Activated T-cell treated with anti-CD3 and anti-CD28 coated beads, Interleukin-2, amount 50 U/mL, for 24 hours (primary cell): ENCODE data around the gene CCDC54.

Source experiments
- DNase-seq: peaks from one replicate; pipeline ENCODE4 v3.0.0-alpha.2; 2020
- H3K27ac Mint-ChIP-seq: 2 replicates; pipeline ENCODE4 v1.8.0; 2020; ENCODE audit warnings: mild to moderate bottlenecking, mixed read lengths
- H3K27me3 Mint-ChIP-seq: 2 replicates; pipeline ENCODE4 v1.8.0; 2020; ENCODE audit warnings: mixed read lengths
- H3K36me3 Mint-ChIP-seq: 2 replicates; pipeline ENCODE4 v1.8.0; 2020; ENCODE audit warnings: low read depth, mixed read lengths
- H3K4me1 Mint-ChIP-seq: 2 replicates; pipeline ENCODE4 v1.8.0; 2020; ENCODE audit warnings: low read depth, mixed read lengths
- H3K4me3 Mint-ChIP-seq: 2 replicates; pipeline ENCODE4 v1.8.0; 2020; ENCODE audit warnings: mild to moderate bottlenecking, moderate library complexity, mixed read lengths
- H3K9me3 Mint-ChIP-seq: 2 replicates; pipeline ENCODE4 v1.8.0; 2020; ENCODE audit warnings: mixed read lengths

CCDC54 gene

DNA sequence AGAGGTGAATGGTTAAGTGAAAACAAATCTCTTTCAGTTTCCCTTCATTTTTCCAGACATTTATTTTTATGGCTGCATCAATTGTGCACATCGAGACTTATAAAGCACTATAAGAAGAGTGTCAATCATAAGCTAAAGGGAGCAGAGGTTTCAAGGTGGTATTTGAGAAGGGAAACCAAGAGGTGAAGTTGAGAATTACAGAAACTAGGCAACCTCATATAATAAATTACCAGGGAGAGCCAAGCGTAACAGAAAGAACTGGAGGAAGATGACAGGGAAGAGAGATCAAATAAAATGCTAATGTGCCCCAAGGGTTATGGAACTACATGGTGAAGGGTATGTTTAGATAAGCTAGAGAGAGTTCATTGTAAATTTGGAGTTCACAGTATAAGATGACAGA is 6.3 kb upstream of the CCDC54 start:
- Mint-ChIP-seq H3K4me3 (no peak overlapping the region), H3K27ac (no peak overlapping the region)

DNA sequence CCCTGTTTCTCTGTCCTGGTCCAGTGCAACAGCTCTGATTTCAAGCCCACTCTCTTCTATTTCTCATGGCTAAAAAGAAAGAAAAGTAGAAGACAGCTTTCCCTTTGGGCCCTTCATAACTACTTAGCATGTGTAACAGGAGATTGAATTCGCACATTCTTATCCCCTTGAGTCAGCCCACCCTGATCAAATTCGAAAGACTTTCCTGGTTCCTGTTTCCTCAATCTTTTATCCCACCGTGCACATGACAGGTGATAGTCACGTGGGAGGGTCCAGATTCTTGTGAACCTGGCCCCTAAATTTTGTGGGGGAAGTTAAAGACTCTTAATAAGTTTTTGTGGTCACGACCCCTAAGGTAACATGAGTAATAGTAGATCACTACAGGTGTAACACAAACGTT is 4.7 kb upstream of the CCDC54 start:
- no peak for DNase-seq
- H3K4me3 Mint-ChIP-seq = no peak overlapping the region
- H3K4me1 Mint-ChIP-seq = no peaks in the 10 kb centered on the region
- no peak overlapping the region for H3K27ac Mint-ChIP-seq
- H3K27me3 Mint-ChIP-seq = peaks cover 12% of the 10 kb centered on the region
- H3K9me3 Mint-ChIP-seq = no peaks in the 10 kb centered on the region
- no peaks in the 10 kb centered on the region for H3K36me3 Mint-ChIP-seq

More for the DNA sequence above, 6.3 kb upstream of the CCDC54 start:
- DNase-seq = no peak
- H3K9me3 Mint-ChIP-seq = no peaks in the 10 kb centered on the region
- H3K4me1 Mint-ChIP-seq = peaks cover 7% of the 10 kb centered on the region
- H3K36me3 Mint-ChIP-seq = no peaks in the 10 kb centered on the region
- H3K27me3 Mint-ChIP-seq = peaks cover 12% of the 10 kb centered on the region

DNA sequence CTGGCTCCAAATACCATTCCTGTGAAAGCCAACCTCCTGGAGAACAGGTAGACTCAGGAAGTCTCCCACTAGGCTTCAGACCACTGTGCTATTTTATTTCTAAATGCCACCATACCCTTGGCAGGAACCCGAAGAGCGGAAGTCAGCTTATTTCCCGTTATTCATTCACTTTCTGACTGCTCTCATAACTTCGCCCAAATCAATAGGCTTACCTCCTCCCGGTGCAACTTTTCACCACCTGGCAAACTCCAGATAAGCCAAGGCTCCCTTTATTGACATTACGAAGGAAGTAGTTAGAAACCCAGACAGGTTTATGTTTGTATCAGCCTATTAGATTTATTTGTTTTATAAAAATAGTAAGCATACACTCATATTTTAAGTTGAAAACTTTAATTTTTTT is 3.3 kb upstream of the CCDC54 start:
- H3K36me3 Mint-ChIP-seq = no peaks in the 10 kb centered on the region
- H3K27ac Mint-ChIP-seq = no peak overlapping the region
- DNase-seq = no peak
- no peaks in the 10 kb centered on the region for H3K4me1 Mint-ChIP-seq
- H3K27me3 Mint-ChIP-seq = peaks cover 3% of the 10 kb centered on the region
- H3K4me3 Mint-ChIP-seq = no peak overlapping the region
- no peaks in the 10 kb centered on the region for H3K9me3 Mint-ChIP-seq

DNA sequence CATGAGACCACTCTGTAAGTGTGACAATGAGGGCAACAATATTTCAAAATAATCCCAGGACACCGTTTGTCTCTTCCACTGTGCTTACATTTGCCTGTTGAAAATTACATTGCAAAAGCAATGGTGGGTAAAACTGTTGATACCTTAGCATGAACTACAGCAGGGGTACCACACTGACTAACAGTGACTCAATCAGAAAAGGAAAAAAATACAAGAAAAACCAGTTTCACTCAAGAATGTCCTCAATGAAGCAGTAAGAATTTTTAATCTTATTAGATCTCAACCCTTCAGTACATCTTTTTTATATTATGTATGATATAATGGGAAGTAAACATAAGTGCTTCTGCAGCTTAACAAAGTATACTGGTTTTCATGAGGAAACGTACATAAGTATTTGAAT is 1.6 kb upstream of the CCDC54 start:
- Mint-ChIP-seq H3K4me1 (no peaks in the 10 kb centered on the region), H3K36me3 (no peaks in the 10 kb centered on the region), H3K27me3 (peaks cover 2% of the 10 kb centered on the region), H3K27ac (no peak overlapping the region), H3K4me3 (no peak overlapping the region), H3K9me3 (no peaks in the 10 kb centered on the region)
- no peak for DNase-seq

DNA sequence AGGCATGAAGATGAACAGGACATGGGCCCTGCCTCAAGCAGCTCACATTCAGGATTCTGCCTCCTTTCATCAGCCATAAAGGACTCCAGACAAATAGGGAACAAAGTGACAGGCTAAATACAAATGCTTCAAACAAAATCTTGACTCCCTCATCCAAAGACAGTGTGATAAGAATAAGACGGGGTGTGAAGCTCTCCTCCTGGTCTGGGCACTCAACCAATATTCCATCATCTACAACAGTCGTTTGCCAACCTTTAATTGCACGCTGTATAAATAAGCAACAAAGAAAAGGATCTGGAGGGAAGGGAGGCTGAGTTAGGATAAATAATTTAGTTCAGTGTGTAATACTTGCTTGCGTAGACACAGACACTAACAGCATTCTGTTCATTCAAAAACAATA is 5.4 kb downstream of the CCDC54 start:
- H3K36me3 Mint-ChIP-seq = no peaks in the 10 kb centered on the region
- H3K27ac Mint-ChIP-seq = no peak overlapping the region
- DNase-seq = no peak
- no peaks in the 10 kb centered on the region for H3K9me3 Mint-ChIP-seq
- peaks cover 6% of the 10 kb centered on the region for H3K27me3 Mint-ChIP-seq
- no peak overlapping the region for H3K4me3 Mint-ChIP-seq
- H3K4me1 Mint-ChIP-seq = no peaks in the 10 kb centered on the region

DNA sequence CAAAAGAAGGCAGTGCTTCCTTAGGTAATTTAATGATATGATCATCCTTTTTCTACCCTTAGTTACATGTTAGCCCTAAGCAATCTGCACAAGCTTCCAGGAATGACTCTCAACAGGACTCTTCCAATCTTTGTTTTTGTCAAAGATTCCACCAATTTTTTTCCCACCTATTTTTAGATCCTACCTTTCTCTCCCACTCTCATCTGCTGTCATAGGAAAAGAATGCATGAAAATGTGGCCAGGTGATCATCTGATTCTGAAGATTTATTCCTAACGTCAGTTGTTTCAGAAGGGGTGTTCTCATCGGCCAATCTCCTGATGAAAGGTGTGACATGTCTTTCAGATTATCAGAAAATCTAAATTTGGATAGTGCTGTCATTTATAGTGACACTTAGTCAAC is 7.2 kb downstream of the CCDC54 start:
- no peak for DNase-seq
- Mint-ChIP-seq H3K27ac (no peak overlapping the region), H3K36me3 (no peaks in the 10 kb centered on the region), H3K9me3 (no peaks in the 10 kb centered on the region), H3K4me3 (no peak overlapping the region), H3K4me1 (no peaks in the 10 kb centered on the region), H3K27me3 (peaks cover 6% of the 10 kb centered on the region)

DNA sequence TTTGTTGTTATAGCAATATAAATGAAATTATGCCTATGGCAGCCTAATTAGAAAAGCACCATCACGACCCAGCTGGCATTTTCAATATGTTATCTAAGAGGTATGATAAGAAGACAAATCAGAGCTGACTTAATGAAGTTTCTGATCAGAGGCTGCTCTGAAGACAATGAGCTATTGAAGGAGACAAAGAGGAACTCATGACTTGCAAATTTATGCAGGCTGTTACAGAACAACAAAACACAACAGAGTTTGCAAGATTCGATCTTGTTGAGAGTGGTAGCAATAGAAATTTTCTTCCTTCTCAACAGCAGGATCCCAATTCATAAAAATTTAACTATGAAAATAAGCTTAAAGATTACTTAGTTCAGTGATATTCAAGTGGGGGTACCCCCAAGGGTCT is 7.7 kb downstream of the CCDC54 start:
- Mint-ChIP-seq H3K4me1 (no peaks in the 10 kb centered on the region), H3K9me3 (no peaks in the 10 kb centered on the region), H3K36me3 (no peaks in the 10 kb centered on the region), H3K4me3 (no peak overlapping the region), H3K27ac (no peak overlapping the region), H3K27me3 (peaks cover 6% of the 10 kb centered on the region)
- no peak for DNase-seq

DNA sequence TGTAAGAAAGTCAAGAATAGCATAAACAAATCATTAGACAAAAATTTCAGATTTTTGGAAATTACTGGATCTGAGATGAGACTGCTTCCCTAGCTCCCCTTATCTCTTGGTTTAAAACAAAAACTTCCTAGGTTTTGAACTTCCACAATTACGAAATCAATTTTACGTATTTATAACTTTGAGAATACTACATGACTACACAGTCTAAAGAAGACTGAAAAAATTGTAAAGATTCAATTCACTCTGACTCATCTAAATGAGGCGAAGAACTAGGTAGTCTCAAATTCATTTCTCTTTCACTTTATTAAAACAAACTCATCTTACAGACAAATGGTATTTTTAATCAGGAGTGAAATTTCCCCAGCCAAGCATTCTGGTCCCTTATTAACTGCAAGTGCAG is 10.3 kb downstream of the CCDC54 start:
- peaks cover 6% of the 10 kb centered on the region for H3K27me3 Mint-ChIP-seq
- no peaks in the 10 kb centered on the region for H3K36me3 Mint-ChIP-seq
- no peaks in the 10 kb centered on the region for H3K4me1 Mint-ChIP-seq
- no peaks in the 10 kb centered on the region for H3K9me3 Mint-ChIP-seq
- no peak for DNase-seq
- H3K27ac Mint-ChIP-seq = no peak overlapping the region
- H3K4me3 Mint-ChIP-seq = no peak overlapping the region

DNA sequence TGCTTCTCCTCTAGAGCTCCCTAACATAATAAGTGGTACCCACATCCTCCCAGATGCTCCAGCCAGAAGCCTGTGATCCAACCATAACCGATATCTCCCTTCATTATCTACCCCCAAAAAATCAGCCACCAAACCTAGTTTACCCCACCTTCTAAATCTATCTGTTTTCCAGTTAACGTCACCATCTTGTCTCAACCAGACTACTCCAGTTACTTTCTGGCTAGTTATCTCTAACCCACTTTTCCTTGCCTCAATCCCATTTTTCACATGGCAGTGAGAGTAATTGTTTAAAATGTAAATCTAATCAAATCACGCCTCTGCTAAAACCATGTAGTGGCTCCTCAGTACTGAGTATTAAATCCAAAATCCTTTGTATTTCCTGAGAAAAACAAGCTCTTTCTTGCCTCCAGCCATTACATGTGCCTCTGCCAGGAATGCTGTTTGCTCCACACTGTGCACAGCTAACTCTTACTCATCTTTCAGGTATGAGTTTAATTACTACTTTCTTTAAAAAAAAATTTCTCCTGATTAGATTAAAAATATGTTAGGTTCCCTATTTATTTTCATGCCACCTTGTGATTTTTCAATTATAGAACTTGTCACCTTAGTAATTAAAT is 15.4 kb downstream of the CCDC54 start:
- no peak overlapping the region for H3K4me3 Mint-ChIP-seq
- no peaks in the 10 kb centered on the region for H3K4me1 Mint-ChIP-seq
- DNase-seq = no peak
- no peaks in the 10 kb centered on the region for H3K9me3 Mint-ChIP-seq
- no peak overlapping the region for H3K27ac Mint-ChIP-seq
- no peaks in the 10 kb centered on the region for H3K27me3 Mint-ChIP-seq
- H3K36me3 Mint-ChIP-seq = no peaks in the 10 kb centered on the region

DNA sequence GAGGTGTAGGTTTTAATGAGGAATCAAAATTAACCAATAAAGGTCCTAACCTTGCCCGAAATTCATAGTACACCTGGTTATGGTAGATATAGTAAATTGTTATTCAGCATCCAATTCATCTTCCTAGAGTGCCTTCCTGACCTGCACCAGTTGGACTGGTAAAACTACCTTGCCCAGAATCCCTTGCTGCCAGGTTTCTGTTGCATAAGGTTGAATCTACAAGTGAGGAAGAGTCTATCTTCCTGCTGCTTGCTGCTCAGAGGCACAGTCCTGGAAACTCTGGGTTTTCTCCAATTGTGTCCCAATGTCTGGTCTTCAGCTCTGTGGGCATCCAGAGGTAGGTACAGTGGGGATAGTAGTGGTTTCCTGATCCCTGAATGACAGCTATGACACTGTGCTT is 17.3 kb downstream of the CCDC54 start:
- Mint-ChIP-seq H3K27ac (no peak overlapping the region), H3K27me3 (no peaks in the 10 kb centered on the region), H3K4me3 (no peak overlapping the region), H3K36me3 (no peaks in the 10 kb centered on the region), H3K4me1 (no peaks in the 10 kb centered on the region), H3K9me3 (no peaks in the 10 kb centered on the region)
- DNase-seq = no peak

DNA sequence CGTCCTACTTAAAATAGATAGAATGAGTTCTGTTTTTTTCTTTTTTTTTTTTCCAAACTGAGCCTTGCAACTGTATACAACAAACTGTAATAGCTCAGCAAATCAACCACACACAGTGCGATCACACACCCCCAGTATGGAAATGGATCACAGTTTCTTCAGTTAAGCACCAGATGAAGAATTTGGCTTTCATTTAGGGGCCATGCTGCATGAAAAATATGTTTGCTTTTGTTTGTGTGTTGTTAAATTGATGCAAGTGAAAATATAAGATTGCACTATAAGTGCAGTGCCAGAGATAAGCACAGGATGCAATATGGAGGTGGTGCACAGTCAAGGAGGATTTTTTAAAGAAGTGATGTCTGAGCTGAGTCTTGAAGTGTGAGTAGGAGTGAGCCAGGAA is 17.8 kb downstream of the CCDC54 start:
- Mint-ChIP-seq H3K9me3 (no peaks in the 10 kb centered on the region), H3K4me1 (no peaks in the 10 kb centered on the region), H3K4me3 (no peak overlapping the region), H3K36me3 (no peaks in the 10 kb centered on the region), H3K27me3 (no peaks in the 10 kb centered on the region), H3K27ac (no peak overlapping the region)
- DNase-seq = no peak

DNA sequence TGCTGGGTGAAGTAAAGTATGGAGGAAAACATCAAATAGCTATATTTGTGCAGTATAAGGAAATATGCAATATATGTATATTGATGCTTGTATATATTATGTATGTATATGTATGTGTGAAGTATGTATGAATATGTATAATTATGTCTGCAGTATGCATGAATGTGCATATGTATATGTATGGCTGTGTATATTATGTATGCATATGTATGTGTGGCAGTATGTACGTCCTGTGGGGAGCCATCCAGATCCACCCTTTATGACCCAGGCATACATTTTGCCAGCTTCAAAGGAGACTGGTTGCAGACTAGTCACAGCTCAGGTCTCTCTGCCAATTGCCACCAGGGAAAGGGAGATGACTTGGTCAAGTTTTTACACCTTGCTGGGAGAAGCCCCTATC is 24.1 kb downstream of the CCDC54 start:
- Mint-ChIP-seq H3K27me3 (no peaks in the 10 kb centered on the region), H3K9me3 (no peaks in the 10 kb centered on the region), H3K36me3 (no peaks in the 10 kb centered on the region), H3K27ac (no peak overlapping the region), H3K4me3 (no peak overlapping the region), H3K4me1 (no peaks in the 10 kb centered on the region)
- no peak for DNase-seq

DNA sequence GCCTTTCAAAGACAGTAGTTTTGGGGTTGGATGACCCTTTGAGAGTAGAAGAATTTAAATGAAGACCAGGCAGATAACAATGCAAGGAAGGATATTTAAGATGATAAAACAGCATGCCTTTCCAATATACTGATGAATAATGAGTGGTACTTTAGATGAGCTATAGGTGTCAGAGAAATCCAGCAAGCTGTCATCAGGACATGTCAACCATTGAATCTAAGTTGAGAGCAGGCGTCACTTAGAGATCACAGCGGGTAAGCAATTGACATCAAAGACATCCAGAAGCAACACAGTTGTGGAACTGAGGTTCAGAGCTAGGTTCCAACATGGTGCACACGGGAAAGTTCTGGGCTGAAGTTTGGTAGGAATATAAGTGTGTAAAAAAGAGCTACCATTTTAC is 25.0 kb downstream of the CCDC54 start:
- DNase-seq = no peak
- Mint-ChIP-seq H3K9me3 (no peaks in the 10 kb centered on the region), H3K36me3 (no peaks in the 10 kb centered on the region), H3K4me3 (no peak overlapping the region), H3K4me1 (no peaks in the 10 kb centered on the region), H3K27ac (no peak overlapping the region), H3K27me3 (no peaks in the 10 kb centered on the region)

DNA sequence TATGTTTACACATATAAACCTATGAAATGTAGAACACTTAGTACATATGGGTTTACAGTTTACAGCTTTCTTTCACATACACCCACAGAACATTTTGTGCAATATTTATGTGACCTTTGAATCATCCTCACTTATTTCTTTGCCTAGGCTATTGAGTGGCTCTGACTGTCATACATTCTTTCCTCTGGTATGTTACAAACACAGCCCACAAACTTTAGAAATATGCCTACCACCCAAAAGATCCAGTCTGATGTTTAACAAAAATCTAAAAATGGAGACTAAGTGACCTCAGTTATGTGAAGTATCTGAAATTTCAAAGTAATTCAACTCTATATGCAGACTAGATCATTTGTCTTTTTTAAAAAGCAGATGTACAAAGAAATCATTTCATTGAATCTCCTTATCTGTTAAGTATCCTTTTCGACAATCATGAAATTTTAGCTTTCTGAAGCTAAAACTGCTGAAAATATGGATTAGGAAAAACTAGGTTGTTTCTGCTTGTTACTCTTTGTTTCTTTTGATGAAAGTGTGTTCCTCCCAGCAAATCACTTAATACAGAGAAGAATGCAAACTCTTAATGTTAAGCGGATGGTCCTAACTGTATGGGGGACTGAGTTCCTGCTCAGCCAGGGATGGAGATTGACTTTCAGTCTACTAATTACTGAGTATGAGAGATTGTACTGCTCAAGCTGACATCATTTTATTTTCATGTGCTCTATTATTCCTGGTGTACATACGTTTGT is 27.7 kb downstream of the CCDC54 start:
- H3K36me3 Mint-ChIP-seq = no peaks in the 10 kb centered on the region
- no peak for DNase-seq

DNA sequence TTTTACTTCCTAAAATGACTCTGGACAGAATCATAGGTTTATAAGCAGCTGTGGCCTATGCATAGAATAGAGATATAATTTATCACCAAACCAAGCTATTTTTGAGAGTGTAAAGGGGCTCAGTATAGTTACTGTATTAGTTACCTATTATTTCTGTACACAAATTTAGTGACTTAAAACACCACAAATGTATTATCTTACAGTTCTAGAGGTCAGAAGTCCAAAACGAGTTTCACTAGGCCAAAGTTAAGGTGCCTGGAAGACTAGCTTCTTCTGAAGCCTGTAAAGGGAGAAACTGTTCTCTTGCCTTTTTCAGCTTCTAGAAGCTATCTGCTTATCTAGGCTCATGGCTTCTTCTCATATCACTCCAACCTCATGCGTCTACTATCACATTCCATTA is 30.1 kb downstream of the CCDC54 start:
- Mint-ChIP-seq H3K4me3 (no peak overlapping the region), H3K27ac (no peak overlapping the region), H3K9me3 (peaks cover 9% of the 10 kb centered on the region), H3K4me1 (no peaks in the 10 kb centered on the region), H3K36me3 (no peaks in the 10 kb centered on the region), H3K27me3 (no peaks in the 10 kb centered on the region)
- DNase-seq = no peak

More for the DNA sequence above, 27.7 kb downstream of the CCDC54 start:
- no peaks in the 10 kb centered on the region for H3K4me1 Mint-ChIP-seq
- H3K4me3 Mint-ChIP-seq = no peak overlapping the region
- H3K27me3 Mint-ChIP-seq = no peaks in the 10 kb centered on the region
- H3K27ac Mint-ChIP-seq = no peak overlapping the region
- H3K9me3 Mint-ChIP-seq = peaks cover 9% of the 10 kb centered on the region
